Hematopoietic multipotent progenitor cell treated with erythropoietin and hydrocortisone succinate and interleukin-3 and kit ligand, for 6 days (in vitro differentiated cells): ENCODE results near the gene ENDOV.
A peak's percentile ranks its signal among the peaks of the same experiment; 100 is the strongest.

Source experiments
- DNase-seq: peaks from one replicate; pipeline ENCODE4 v3.0.0-alpha.2; 2015

The ENDOV gene

DNA sequence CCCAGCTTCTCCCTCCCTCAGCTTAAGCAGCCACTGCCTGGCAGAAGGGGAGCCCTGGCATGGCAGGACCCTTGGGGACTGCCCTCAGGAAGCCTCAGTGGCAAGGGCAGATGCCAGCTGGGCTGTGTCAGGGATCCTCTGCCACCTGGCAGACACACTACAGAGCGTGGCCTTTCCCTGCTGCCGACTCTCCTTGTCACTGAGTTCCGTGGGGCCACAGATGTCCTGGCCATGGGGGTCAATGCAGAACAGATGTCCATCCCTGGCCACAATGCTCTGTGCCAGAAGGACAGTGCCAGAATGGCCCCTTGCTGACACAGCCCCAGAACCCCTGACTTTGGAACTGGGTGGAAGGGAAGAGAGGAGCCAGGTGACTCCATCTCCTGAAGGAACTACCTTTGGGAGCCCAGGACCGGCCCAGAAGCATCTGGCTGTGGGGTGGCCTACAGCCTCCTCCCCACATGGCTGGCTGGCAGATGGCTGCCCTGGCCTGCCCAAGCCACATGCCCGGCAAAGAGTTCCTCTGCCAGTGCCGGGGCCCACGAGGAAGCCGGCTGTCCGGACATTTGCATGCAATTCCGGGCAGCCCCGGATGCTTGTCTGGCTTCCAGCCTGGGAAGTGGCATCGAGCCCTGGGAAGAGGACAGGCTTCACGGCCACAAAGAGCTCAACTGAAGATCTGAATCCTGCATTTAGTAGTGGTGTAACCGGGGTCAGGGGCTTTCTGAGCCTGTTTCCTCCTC is 37.4 kb downstream of the ENDOV start:
- no peak for DNase-seq

DNA sequence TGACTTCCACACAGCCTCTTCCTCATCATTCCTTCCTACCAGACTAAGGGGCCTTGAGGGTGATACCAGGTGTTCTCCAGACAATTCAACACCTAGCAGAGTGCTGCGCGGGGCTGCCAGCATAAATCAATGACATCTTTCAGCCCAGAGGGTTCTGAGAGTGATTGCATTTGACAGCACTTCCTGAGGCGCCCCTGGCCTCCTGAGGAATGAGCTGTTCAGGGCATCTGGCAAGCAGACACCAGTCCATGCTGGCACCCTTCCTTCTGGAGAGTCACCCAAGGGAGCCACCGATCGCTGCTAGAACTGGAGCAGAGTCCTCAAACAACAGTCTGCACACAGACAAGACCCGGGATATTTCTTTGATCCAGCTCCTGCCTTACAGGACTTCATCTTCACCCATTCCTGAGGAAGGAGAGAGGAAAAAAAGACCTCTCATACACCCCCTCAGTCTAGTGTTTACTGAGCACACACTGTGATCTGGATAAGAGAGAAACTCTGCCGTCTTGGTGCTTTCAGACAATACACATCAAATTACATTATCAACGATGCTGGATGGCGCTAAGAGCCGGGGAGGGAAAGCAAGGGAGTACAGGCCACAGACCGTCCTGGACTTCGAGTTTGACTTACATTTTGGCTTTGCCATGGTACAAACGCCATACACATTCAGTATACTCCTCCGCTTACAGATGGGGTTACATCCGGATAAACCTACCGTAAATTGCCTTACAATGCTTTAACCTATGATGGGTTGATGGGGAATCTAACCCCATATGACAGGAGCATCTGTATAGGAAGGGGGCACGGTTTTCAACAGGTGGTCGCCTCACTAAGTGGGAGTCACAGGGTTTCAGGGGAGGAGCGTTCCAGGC is 38.4 kb downstream of the ENDOV start:
- no peak for DNase-seq

DNA sequence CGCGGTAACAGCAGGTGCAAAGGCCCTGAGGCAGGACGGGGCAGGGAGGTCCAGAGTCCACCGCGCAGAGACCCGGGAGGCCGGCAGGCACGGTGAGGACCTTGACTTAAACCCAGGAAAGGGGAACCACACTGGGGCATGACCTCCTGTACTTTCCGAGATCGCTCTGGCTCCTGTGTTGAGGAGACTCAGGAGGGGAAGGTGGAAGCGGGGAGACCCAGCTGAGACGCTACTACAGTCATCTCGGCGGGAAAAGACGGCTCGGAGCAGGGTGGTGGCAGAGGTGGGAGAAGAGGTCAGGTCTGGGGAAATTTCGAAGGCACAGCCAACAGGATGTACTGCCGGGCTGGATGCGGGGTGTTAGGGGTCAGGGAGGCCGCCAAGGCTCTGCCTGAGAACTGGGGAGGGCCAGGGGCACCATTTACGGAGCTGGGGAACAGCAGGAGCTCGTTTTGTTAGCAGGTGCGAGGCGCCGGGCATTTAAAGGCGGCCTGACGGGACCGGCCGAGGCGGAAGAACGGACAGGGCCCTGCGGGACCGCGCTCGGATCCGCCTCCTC is 39.1 kb downstream of the ENDOV start:
- peak; percentile 19 for DNase-seq

DNA sequence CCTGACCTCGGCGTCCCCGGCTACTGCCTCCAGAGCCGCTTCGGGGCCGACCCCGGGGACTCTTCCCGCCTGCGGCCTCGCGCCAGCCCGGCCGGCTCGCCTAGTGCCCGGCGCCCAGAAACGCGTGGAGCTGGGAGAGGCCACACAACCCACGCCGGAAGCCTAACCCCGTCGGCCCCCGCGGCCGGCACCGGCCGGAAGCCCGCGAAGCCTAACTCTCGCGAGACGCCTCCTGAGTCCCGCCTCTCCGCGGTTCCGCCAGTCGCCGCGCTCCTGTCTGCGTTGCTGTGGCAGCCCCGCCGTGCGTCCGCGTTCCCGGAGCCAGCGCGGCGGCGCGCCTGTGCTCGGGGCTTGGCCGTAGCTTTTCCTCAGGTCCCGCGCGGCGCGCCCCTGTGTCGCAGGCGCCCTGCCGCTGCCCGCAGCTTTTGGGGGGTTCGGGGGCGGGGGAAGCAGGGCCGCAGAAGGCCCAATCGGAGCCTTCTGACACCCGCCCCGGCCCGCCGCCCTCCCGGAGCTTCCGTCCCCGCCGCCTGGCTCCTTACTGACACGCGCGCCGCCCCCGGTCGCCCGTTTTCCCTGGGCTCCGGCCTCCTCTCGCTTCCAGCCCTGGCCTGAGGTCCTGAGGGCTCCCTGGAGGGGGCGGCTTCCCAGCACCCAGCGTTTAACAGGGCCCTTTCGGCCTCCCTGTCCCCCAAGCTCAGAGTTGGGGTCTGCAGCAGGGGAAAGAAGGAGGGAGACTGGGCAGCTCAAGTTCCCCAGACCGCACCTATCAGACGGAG is 39.8 kb downstream of the ENDOV start:
- peak; percentile 98 for DNase-seq

DNA sequence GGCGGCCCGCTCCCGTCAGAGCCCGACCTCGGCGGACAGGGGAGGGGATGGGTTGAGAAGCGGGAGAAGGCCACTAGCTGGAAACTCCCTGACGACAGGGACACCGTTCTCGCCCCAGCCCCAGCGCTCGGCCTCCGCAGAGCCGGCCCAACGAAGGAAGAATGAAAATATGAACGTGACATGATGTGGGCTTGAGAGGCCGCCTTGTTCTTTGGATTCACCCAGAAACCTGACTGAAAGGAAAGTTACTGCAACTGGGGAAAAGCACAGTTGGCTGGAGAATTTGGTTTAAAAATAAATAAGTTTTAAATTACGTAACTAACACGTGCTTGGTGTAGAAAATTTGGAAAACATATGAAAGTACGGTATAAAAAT is 40.4 kb downstream of the ENDOV start:
- peak; percentile 76 for DNase-seq

DNA sequence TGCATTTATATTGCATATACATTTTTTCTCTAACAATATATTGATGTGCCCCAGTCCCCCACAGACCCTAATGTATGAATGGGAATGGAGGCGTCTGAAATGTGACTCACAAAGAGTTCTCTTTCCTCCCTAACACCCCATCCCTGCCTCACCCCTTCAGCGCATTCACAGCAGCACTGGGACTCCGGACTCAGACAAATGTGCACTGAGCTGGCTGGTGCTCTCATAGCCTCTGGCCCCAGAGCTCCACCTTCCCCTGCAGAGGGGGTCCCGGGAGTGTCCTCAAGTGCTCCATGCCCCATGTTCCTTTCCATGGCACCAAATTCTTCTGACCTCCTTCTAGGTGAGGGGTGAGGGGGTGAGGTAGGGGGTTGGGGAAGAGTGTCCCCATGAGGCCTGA is 40.8 kb downstream of the ENDOV start:
- DNase-seq: peak; percentile 27

DNA sequence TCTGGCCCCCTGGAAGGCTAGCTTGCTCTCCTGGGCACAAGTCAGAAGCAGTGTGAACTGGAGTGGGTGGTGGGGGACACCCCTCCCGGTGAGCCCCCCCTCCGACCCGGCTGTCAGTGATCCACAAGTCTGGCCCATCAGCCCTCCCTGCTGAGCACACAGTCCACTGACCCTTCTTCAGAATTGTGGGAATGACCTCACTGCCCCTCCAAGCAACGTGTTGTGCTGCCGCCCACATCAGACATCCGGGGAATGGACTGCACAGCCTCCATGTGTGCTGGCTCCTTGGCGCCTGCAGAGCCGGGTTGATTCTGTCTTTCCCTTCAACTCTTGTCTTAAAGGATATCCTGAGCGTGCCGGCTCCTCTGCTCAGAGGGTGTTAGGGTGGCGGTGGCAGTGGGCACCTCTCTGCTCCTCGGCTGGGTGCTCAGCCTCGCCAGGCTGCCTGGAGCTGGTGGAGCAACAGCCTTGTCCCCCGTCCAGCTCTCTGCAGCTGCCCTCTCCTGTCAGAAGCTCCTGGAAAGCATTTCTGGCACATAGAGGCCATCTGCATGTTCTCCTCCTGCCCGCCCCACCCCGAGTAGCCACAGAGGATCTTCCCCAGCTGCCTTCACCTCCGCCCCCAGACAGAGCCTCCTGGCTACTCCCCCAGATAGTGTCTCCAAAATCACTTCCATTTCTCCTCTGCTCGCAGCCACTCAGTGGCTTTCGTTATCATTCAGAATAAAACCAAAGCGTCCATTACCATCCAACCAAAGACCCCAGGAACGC is 41.7 kb downstream of the ENDOV start:
- peak; percentile 29 for DNase-seq

DNA sequence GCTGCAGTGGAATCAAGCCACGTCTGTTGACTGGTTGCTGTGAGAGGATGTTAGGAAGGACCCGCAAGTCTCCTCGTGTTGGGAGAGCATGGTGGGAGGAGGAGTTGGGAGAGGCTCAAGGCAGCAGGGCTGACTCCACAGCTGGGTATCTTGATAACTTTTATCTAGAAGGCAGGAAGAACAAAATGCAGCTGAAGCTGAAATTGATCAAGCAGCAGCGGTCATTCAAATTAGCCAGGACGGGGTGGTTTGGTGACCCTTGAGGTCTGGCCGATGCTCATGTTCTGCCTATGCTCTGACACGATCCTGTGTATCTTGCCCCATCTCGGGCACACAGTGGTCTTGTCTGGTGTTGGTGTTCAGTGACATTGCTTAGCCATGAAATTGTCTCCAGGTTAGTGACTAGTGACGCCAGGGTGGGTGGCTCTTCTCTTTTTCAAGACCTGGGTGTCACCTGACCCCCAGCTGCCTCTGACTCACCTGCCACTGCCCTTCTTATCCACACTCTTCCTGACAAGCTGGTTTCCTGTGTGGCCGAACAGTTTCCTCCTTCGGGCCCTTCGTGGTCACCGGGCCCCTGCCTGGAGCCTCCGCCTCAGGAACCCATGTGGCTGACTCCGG is 42.4 kb downstream of the ENDOV start:
- DNase-seq: peak; percentile 62

DNA sequence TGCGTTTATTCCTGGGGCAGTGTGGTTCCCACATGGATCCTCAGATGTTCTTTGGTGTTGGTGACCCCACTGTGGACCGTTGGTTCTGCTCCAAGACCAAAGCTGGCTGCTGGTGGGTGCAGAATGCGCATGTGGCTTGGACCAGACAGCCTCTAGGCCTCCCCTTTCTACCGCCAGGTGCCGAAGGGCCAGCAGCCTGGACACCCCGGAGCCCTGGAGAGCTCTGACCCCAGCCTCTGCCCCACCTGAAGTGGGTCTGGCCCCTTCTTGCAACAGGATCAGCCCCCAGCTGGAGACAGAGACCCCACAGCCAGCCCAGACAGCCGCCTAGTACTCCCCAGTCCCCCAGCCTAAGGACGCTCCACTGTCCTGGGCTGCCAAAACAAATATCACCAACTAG is 43.0 kb downstream of the ENDOV start:
- no peak for DNase-seq

DNA sequence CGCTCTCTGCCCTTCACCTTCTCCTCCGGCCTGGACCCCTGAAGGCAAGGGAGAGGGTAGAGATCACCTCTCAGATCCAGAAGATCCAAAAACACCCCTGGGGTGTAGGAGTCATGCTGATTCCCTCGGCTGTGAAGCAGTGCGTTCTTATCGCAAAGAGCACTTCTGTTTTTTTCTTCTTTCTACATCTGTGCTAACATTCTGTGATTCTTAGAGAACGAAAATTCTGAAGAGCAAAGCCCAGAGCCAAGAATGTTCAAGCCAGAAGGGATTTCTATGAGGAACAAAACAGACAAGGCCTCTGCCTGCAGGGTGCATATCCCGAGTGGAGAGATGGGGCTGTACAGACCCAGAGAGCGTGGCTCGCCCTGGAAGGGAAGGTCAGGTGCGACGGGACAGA is 44.3 kb downstream of the ENDOV start:
- DNase-seq: no peak

DNA sequence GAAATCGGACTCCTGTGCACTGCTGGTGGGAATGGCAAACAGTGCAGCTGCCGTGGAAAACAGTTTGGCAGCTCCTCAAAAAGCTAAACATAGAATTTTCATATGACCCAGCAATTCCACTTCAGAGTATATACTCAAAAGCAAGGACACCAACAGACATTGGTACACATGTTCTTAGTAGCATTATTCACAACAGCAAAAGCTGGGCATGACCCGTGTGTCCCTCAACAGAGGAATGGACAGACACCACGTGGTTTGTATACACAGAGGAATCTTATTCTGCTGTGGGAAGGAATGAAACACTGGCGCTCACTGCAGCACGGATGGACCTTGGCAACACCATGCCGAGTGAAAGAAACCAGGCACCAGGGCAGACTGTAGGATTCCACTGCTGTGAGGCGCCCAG is 45.5 kb downstream of the ENDOV start:
- DNase-seq: no peak

DNA sequence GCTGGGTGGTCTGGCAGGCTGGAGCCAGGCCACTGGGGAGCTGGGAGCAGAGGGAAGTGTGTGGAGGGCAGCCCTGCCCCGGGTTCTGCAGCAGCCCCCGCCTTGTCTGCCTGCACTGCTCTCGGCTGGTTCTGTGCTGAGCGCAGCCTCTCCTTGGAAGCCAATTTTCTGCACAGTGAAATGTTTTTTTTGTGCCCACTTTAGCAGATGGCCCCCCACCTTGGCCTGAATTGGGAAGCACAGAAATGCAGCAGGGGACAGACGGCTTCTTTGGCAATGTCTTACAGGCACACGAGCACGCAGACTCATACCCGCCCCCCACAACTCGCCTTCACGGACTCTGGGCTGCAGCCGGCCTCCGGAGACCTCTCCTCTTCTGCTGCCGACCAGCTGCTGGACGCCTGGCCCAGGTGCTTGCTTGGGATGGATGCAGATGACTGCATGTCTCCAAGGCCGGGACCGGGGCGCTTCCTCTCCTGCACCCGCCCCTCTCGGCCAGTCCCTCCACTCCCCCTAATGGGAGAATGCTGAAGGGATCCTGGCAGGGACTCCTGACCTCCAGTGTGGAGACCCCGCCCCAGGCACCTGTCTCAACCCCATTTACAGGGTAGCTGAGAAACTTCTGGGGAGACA is 46.7 kb downstream of the ENDOV start:
- no peak for DNase-seq

DNA sequence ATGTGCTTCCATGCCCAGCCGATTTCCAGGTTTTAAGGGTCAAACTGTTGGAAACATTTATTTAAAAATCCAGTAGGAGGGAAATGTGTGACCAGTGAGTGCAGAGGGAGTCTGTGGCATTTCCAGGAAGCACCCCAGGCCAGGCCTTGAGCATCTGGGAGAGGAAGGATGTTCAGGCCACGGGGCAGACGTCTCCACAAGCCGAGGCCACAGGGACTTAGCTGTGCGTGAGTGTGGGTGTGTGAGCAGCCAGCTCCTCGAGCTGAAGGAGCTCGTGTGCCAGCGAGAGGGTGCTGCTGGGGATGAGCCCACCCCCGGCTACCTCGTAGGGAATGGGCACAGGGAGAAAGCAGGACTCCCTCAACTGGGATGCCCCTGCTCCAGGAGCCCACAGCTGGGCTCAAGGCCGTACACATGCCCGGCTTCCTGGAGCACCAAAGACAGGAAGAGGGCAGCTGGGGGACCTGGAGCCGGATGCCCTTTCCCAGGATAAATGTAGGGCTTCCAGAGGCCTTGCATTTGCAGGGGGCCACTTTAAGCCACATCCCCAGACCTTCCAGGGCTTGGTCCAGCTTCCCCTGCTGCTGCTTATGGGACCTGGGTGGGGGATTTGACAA is 48.9 kb downstream of the ENDOV start:
- DNase-seq: no peak

DNA sequence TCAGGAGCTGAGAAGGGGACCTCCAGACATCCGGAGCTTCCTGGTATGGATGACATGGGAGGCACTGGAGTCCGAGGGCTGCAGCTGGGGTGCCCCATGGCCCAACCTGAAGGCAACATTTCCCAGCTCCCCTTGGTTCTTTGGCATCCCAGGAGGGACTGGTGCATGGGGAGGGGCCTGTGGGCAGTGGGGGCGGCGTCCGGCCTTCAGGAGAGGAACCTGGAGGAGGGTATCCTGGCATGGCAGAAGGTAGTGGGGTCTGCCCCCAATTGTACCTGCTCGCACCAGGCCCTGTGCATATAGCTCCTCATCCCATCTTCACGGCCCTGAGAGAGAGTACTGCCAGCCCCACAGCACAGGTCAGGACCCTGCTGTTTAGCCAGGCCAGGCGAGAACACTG is 49.5 kb downstream of the ENDOV start:
- no peak for DNase-seq

DNA sequence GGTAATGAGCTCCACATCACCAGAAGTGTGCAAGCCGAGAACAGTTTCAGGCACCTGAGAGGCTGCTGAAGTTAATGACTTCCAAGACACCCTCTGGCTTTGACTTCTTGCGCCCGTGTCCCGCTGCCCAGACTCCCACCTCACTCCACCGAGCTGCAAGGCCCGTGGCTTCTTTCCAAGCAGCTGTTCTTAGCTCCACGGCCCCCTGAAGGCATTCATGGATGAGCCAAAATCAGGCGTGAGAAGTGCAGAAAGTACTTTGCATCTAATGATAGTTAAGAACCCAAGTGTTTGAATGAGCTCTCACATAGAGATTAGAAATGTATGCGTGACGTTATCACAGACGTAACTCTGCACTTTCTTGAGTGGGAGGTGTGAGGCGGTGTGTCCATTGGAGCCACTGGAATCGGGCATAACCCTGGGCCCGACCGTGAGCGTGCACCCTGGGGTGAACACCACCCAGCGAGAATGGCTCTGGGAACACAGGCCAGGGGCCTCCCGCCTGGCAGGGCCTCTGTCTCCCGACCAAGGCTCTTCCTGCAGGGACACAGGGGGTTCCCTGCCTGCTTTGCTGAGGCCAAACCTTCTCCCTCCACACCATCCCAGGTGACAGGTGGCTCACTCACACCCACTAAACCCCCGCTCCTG is 50.5 kb downstream of the ENDOV start:
- no peak for DNase-seq

DNA sequence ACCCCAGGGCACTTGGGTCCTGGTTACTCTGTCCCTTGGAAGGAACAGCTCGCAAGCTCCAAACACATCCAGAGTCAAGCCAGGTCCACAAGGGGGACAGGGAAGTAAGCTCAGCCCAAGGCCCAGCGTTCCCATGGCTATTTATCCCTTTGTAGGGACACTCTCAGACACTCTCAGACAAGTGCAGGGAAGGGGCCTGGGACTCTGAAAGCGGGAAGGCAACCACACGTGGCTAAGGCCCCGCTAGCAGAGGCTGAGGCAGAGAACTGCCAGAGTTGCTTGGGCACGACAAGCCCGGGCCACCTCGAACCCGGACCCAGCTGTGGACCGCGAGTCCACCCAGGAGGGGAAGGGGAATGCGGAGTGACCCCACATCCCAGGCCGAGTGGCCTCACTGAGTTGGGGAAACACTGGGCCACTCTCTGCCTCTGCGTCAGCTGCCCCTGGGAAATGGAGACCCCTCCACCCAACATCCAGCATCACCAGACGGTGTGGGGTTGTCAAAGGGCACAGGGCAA is 51.3 kb downstream of the ENDOV start:
- no peak for DNase-seq

DNA sequence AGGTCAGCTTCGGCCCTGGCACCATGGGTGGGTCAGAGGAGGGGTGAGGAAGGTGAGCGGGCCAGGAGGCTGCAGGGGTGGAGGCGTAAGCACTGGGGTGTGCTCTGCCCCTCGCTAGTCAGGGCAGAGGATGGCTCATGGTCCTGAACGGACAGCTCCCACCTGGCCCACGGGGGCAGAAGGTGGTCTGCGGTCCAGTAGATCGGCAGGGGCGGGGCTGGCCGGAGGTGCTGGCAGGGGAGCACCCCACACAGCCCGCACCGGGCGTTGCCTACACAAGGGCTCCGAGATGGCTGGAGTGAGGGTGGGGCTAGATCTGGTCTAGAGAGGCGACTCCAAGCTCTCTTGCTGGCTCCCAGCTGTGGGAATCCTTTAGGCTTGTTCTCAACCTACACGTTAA is 53.3 kb downstream of the ENDOV start:
- no peak for DNase-seq

DNA sequence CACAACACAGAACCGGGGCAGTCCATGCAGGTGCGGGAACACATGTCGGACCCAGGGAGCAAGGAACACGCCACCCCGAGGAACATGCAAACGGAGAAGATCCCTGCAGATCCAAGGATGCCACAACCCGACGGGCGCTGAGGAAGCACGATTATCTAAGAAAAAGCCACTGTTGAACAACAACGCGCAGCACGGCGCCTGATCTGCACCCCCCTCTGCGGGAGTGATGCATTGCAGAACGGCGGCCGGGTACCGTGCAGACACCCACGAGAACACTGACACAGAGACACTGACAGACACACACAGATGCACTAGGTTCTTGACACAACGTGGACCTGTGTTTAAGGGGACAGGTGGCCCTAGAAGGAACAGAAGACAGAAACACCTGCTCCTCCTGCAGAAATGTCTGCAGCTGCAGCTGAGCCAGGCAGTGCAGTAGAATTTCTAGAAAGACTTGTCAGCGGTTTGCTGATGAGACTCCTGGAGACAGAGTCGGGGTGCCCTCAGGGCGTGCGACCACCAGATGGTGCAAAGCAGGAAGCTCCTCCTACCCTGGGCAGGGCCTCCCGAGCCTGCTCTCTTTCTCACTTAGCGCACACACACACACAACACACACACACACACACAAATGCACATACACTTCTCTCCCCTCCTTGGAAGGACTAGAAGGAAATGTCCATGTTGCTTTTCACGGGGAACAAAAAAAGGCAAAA is 54.0 kb downstream of the ENDOV start:
- no peak for DNase-seq

DNA sequence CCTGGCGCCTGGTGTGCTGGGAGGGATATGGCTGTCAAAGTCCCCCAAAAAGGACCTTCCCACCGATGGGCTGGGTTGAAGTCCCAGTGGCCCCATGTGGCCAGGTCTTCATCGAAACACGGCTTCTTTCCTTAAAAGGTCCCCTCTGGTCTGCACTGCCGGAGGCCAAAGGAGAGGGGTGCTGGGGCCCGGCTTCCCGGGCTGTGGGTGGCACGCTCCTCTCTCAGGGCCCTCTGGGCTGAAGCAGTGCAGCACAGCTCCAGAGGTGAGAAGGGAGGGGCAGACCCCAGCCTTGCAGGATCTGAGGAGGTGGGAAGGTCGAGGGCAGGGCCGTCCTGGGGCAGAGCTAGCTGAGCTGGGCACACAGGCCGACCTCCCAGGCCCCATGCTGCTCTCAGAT is 54.7 kb downstream of the ENDOV start:
- DNase-seq: no peak

DNA sequence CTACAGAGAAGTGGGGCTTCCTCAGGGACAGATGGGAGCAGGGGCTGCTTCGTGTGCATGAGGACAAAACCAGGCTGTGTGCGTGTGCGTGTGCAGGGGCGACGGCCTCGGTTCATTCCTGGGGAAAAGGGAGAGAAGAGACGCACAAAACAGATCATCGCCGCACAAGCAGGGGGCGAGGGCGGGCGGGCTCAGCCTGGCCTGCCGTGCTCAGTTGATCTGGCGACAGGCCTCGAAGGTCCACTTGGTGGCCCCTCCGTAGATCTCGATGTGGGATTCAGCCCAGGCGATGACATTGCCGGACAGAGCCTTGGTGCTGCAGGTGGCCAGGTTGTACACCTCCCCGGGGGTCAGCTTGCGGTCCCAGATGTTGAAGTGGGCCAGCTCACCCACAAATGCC is 55.6 kb downstream of the ENDOV start:
- no peak for DNase-seq
